GM18870 (cell line): ENCODE results near the gene ZNF593OS.

ENCODE experiments used
- ATAC-seq: cut with Tn5 transposase; IDR thresholded peaks from one replicate; pipeline ENCODE4 v1.9.1; 2021; ENCODE audit warnings: moderate library complexity; ENCODE audit not compliant: unreplicated experiment

ZNF593OS gene

GRCh38 chr1:26184883-26185282 is 13.3 kb upstream of the ZNF593OS start:
- ATAC-seq = no peak

GRCh38 chr1:26184086-26184485 is 12.5 kb upstream of the ZNF593OS start:
- ATAC-seq = no peak

GRCh38 chr1:26182383-26182696 is 10.7 kb upstream of the ZNF593OS start:
- ATAC-seq = no peak

- ATAC-seq = no peak
Measured at GRCh38 chr1:26181586-26182382, 10.2 kb upstream of the ZNF593OS start.

- no peak for ATAC-seq
Measured at GRCh38 chr1:26180010-26180506, 8.4 kb upstream of the ZNF593OS start.

- ATAC-seq = no peak
Measured at GRCh38 chr1:26177182-26177684, 5.6 kb upstream of the ZNF593OS start, which contains the start of gene CNKSR1. TSS of gene CNKSR1 (plus strand) at chr1:26177491. CDS start at chr1:26177548, 57 bp downstream.

GRCh38 chr1:26175346-26175745 is 3.7 kb upstream of the ZNF593OS start:
- no peak for ATAC-seq

GRCh38 chr1:26170472-26170821 is 1.2 kb downstream of the ZNF593OS start:
- ATAC-seq = no peak

GRCh38 chr1:26169669-26170471 is 1.8 kb downstream of the ZNF593OS start, which contains the start of gene ZNF593:
TSS of gene ZNF593 (plus strand) at chr1:26169908. CDS start at chr1:26169984, 76 bp downstream.
- peak; percentile 62 for ATAC-seq

GRCh38 chr1:26169198-26169554 is 2.5 kb downstream of the ZNF593OS start:
- ATAC-seq = no peak

- no peak for ATAC-seq
Measured at GRCh38 chr1:26168410-26169197, 3.0 kb downstream of the ZNF593OS start, which contains the start of gene C1orf232. TSS of gene C1orf232 (minus strand) at chr1:26168963. CDS start at chr1:26168499, 464 bp downstream.

GRCh38 chr1:26166719-26167281 is 4.8 kb downstream of the ZNF593OS start:
- ATAC-seq = no peak

GRCh38 chr1:26164861-26165842 is 6.5 kb downstream of the ZNF593OS start:
- no peak for ATAC-seq

- ATAC-seq = no peak
Measured at GRCh38 chr1:26164036-26164860, 7.4 kb downstream of the ZNF593OS start.

- no peak for ATAC-seq
Measured at GRCh38 chr1:26163684-26164035, 8.0 kb downstream of the ZNF593OS start.

- no peak for ATAC-seq
Measured at GRCh38 chr1:26162220-26162709, 9.4 kb downstream of the ZNF593OS start.

- ATAC-seq = no peak
Measured at GRCh38 chr1:26161415-26162219, 10.0 kb downstream of the ZNF593OS start.
